Measurements from ENCODE around the gene NOXA1.
"Not testable (repeated sequence)": the region's sequence is repeated elsewhere in the genome, so short reads cannot be mapped to it uniquely, and the experiment has no call there.

The NOXA1 gene

GRCh38 chr9:137406876-137407589 lies 16.2 kb upstream of the NOXA1 start:
- no peak for DNase-seq

GRCh38 chr9:137407590-137408300 lies 15.4 kb upstream of the NOXA1 start:
- no peak for DNase-seq

- no peak for DNase-seq
These were observed 14.4 kb upstream of the NOXA1 start for GRCh38 chr9:137408651-137409405.

- DNase-seq, result no peak
These were observed 13.7 kb upstream of the NOXA1 start for GRCh38 chr9:137409515-137409914.

- not testable (repeated sequence) for DNase-seq
These were observed 12.8 kb upstream of the NOXA1 start for GRCh38 chr9:137410236-137410890.

- no peak for DNase-seq
These were observed 12.3 kb upstream of the NOXA1 start for GRCh38 chr9:137410891-137411249.

- DNase-seq, result no peak
These were observed 11.9 kb upstream of the NOXA1 start for GRCh38 chr9:137411260-137411644.

- no peak for DNase-seq
These were observed 11.4 kb upstream of the NOXA1 start for GRCh38 chr9:137411645-137412380.

GRCh38 chr9:137412431-137412830 lies 10.8 kb upstream of the NOXA1 start:
- DNase-seq, result no peak

- DNase-seq, result no peak
These were observed 7.7 kb upstream of the NOXA1 start for GRCh38 chr9:137415451-137415850.

- DNase-seq, result no peak
These were observed 7.1 kb upstream of the NOXA1 start for GRCh38 chr9:137416006-137416562.

- no peak for DNase-seq
These were observed 6.5 kb upstream of the NOXA1 start for GRCh38 chr9:137416563-137417151.

- DNase-seq, result no peak
These were observed 5.8 kb upstream of the NOXA1 start for GRCh38 chr9:137417161-137418021.

- DNase-seq, result no peak
These were observed 1.2 kb upstream of the NOXA1 start for GRCh38 chr9:137421838-137422603.

GRCh38 chr9:137423514-137424291 lies 510 bp downstream of the NOXA1 start:
- no peak for DNase-seq

GRCh38 chr9:137426018-137426681 lies 3.0 kb downstream of the NOXA1 start:
- DNase-seq, result no peak

GRCh38 chr9:137427454-137428310 lies 4.5 kb downstream of the NOXA1 start:
- DNase-seq, result no peak

GRCh38 chr9:137428311-137428630 lies 5.1 kb downstream of the NOXA1 start:
- DNase-seq, result no peak

Measured in NCI-H1105 (cell line).